GM19035 (cell line): ENCODE data around the gene CAMTA1.

Experiments
- ATAC-seq: cut with Tn5 transposase; IDR thresholded peaks from one replicate; pipeline ENCODE4 v1.9.1; 2021; ENCODE audit not compliant: unreplicated experiment

Gene CAMTA1

DNA sequence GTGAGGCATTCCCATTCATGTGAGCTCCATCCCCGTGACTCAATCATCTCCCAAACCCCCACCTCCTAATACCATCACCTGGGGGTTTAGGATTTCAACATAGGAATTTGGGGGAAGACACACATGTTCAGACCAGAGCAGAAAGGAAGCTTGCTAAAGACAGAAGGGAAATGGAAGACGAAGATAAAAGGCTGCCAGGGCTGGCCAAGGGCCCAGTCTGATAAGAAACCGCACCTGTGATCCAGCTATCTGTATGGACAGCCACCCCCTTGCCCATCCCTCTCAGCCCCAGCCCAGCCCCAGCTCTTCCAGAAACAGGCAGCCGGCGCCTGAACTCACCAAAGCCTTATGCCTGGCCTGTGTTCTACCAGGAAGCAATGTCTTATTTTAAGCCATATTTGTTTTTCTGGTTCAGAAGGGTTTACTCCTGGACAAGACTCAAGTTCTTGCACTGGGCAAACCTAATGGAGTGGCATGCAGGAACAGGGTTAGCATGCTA is 787.4 kb downstream of the CAMTA1 start:
- no peak for ATAC-seq

DNA sequence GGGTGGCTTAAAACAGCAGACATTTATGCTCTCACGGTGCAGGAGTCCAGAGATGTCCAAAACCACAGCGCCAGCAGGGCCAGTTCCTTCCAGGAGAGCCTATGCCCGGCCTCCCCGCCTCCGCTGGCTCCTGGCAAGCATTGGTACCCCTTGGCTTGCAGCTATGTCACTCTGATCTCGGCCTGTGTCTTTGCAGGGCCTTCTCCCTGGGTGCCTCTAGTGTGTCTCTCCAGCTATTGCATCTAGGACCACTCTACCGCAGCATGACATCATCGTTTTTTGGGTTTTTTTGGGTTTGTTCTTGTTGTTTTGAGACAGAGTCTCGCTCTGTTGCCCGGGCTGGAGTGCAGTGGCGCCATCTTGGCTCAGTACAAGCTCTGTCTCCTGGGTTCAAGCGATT is 788.2 kb downstream of the CAMTA1 start:
- ATAC-seq, result no peak

DNA sequence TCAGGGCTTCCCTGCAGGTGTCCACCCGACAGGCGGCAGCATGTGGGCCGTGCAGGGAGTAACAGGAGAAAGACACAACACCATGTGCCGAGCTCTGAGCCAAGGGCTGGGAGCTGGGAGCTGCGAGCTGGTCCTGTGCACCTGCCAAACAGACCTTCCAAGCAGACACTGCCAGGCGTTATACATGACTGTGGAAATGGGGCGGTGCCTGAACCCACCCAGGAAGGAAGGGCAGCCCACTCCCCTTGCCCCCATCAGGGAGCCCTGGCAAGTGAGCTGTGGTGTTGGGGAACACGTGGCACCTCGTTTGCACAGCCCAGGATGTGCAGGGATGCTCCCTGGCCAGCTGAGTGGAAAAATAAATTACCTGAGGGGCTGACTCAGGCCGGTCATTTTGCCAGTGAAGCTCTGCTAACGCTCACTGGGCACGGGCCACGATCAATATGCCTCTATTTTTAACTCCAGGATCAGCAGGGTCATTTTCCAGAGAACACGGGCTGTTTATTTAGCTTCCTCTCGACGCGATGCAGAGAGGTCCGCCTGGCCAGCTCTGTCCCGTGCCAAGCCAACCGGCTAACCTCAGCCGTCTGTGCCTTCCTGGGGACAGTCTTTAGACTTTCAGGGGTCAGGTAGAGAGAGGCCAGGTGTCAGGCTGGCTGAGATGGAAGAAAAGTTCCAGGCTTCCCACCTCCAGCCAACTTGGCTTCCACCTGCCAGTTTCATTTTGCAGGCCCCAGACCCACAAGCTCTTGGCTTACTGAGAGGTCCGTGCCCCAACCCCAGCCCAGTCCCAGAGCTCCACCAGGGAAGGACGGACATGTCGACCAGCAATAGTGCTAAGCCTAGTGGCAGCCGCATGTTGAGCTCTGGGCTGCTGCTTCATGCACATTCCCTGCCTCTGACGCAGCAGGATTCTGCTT is 789.1 kb downstream of the CAMTA1 start:
- no peak for ATAC-seq

DNA sequence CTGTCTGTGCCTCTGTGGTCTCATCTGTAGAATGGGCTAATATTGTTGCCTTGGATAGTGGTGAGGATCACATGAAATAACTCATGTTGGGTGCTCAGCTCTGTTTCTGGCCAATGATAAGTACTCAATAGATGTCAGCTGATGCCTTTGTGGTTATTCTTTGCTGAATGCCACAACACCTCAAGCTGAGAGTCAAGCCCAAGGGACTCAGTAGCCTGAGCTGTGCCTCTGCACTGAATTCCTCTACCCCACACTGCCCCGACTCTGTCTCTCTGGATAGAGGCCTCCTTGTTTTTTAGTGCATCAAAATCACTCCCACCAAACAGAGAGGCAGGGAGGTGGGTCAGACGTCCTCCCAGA is 789.8 kb downstream of the CAMTA1 start:
- ATAC-seq, result no peak

DNA sequence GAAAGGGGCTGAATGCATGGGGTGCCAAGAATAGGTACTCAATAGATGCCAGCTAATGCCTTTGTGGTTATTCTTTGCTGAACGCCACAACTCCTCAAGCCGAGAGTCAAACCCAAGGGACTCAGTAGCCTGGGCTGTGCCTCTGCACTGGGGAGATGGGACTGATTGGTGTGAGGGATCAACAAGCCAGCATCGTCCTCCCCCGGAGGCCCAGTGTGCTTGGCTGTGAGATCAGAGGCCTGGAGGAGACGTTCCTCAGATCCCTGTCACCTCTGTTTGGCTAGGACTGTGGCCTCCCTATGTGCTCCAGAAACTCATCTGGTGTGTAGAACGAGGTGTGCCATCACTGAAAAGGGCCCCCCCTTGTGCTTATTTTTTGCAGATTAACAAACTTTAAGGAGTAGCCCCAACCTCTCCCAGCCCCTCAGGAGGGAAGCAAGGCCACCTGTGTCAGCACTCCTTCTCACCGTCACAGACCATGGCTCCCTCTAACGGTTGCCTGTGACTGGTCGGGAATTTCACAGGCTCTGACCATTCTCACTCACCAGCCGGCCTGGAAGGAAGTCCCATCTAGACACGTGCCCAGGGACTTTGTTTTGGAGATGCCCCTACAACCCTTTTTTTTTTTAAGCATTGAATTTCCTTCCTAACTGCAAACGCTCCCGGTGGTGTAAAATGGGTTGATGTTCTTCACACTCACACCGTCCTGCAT is 791.8 kb downstream of the CAMTA1 start:
- ATAC-seq, result no peak

DNA sequence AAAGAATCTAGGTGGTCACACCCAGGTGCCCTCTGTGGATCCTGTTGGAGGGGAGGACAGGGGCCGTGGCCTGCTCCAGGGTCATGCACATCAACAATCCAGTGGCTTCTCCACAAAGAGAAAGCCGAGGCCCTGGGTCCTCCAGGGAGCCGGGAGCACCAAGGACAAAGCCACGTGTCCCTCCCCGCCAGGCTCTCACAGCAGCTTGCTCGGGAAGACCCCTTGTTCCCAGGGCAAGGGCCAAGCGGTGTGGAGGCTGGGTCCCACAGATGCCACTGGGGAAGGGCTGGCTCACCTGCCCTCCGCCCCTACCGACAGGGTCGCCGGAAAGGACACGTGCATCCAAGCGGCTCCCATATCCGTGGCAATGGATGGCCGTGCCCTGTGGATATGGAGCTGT is 793.0 kb downstream of the CAMTA1 start:
- ATAC-seq, result no peak

DNA sequence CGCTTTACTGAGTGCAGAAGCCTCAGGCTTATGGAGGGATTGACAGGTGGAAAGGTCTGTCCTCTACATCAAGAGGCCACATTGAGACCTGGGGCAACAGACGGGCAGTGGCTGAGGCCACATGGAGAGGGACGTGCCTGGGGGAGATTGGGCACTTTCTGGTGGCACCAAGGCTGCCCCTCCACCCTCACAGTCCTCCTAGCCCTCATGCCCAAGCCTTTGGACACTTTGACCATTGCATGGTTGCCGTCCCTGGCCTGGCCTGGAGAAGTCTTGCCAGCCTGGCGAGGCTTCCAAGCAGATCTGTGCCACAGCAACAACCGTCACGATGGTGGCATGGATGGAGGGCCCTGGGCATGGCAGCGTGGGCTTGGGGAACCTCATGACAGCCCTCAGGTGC is 793.8 kb downstream of the CAMTA1 start:
- ATAC-seq, result no peak

DNA sequence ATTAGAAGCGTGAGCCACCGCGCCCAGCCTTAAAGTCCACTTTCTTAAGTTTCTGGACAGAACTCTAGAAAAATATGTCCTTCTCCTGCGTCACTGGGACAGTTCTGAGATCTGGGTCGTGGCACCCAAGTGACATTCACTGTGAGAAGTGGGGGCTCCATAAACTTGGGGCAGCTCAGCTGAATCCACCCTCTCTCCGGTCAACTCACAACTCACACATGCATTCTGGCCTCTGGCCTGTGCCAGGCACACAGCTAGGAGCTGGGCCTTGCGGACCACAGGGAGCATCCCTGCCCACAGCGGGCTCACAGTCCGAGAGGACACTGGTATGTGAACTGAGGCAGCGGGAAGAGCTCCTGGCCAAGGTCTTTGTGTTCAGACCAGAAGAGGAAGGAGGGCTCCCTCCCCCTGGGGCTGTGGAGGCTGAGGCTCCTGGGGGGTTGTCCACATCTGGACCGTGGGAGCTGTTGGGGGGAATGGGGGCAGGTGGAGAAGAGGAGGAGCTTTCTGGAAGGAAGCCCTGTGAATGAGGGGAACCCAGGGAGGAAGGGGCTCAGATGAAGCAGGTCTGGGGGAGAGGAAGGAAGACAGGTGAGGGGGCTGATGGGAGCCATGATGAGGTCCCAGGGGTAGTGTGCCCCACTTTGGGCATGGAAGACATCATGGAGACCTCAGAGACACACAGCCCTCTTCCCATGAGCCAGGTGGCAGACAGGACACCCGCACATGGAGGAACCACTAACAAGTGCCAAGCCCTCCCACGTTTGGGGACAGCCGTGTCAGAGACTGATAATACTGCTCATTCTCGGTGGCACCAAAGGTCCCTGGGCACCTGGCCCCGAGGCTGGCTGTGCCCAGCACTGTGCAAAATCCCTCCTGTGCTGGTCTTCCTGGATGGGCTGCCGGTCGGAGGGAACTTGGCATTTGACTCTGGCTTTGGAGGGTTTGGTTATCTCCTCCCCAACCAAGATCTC is 794.9 kb downstream of the CAMTA1 start:
- ATAC-seq, result no peak

DNA sequence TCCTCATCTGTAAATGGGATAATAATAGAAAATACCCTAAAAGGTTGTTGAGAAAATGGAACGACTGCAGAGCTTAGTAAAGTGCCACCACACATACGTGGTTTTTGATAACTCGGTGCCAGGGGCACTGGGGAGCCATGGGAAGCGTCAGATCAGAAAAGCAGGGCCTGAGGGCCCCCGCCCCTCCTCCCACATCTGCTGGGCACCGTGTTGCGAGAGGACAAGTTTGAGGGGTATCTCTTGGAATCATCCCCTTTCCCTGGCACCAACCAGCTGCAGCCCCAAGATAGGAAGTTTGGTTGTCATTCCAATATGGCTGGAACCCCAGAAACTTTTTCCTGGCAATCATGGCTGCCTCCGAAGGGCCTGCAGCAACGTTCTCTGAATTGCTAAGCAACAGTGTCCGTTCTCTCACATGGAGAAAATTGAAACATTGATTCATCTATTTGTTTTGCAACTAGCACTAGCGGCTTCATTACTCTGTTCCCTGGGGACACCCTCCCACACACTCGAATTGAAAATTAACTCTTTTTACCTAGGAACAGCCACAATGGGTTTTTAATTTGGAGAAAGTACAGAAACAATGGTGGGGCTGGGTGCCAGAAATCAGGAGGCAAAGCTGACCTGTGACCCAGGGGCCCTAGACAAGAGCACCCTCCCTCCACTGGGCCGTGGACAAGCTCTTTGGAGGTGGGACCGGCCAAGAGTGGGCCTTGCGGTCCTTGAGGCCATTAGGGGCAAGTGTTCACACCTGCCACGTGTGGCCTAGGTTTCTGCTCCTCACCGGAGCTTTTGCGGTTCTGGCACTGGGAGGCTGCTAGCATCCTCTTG is 795.9 kb downstream of the CAMTA1 start:
- ATAC-seq, result no peak

DNA sequence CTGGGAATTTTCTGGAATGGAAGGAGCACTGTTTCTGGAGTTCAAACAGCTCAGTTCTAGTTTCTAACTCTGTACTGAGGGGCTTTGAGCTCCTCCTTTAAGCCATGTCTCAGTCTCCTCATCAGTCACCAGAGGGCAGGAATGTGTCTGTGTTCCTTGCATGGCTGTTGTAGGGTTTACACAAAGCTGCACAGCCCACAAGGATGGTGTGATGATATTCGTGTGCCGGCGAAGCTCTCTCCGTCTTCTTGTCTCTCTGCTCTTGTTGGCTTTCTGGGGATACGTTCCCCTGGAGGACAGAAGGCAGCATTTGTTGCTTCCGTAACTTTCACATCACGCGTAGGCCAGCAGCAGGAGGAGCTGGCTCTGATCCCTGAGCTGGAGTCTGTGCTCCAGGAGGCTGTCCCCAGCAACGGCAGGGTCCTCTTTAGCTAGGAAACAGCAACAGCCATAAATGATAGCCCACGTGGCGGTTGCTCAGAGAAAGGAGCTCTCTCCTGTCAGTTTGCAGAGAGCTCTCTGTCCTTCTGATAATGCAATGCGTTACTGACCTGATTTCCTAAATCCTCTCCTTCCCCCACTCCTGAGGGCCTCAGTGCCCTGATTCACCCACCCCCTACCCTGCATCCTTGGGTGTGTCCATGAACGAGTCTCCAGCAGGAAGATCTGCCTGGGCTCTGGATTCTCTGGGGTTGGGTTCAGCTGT is 796.7 kb downstream of the CAMTA1 start:
- ATAC-seq, result no peak

DNA sequence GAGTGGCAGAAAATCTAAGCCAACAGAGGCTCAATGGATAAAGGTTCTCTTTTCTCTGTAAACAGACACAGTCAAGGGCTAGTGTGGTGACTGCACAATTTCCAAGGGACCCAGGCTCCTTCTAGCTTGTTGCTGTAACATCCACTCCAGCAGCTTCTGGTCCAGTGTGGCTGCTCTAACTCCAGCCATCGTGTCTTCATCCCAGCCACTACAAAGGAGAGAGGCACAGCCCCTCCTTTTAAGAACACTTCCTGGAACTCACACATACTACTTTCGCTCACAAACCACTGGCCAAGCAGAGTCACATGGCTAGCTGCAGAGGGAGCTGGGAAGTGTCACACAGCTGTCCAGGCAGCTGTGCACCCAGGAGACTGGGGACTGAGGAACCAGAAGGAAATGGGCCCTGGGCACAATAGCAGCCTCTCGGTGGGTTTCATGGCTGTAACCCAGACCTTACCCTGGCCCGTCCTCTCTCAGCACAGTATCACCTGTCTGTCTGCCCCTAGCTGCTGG is 797.3 kb downstream of the CAMTA1 start:
- ATAC-seq, result no peak

DNA sequence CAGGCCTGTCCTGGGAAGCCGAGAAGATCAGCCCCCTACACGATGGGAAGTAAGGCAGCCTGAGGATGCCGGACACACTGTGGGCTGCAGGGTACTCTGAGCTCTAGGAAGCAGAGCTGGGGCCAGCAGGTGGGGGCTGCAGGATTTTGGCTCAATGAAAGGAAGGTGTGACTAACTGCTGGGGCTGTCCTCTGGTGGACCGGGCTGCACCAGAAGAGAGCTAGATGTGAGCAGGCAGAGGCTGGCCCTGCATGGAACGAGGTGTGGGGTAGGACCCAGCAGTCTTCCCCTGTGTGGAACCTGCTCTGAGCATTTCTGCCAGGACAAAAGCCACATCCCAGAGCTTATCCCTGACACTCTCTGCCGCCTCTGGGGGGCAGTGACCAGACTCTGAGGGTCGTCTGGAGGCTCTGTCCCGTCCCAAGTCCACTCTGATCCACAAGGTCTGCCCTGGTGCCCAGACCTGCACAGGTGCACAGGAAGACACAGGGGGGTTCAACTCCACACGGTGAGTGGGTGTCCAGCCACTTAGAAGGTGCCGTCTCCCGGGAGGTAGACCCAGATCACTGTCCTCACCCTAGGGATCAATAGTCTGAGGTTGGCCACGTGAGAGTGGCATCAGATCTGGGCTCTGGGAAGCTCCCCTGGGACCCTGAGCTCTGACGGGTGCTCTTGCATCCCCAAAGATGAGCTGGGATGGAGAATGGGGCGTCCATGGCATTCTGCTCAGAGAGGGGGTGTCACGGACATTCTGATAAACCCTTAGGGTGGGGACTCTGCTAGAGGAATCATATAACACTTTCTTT is 798.2 kb downstream of the CAMTA1 start:
- no peak for ATAC-seq

DNA sequence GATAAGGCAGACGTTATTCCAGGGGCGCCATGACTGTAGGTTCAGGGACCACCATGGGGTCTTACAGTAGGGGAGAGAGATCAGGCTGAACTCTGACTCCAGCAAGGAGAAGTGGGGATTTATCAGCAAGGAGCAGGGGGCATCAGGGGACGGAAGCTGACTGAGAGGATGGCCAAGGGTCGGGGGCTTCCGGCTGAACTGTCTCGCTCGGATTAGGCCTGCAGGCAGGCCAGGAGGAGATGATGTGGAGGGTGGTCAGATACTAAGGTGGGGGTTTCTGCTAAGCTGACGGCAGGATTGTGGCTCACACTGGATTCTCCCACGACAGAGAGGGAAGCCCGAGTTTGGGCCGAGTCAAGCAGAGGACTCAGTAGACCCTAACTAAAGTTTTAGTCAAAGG is 798.9 kb downstream of the CAMTA1 start:
- ATAC-seq, result no peak

DNA sequence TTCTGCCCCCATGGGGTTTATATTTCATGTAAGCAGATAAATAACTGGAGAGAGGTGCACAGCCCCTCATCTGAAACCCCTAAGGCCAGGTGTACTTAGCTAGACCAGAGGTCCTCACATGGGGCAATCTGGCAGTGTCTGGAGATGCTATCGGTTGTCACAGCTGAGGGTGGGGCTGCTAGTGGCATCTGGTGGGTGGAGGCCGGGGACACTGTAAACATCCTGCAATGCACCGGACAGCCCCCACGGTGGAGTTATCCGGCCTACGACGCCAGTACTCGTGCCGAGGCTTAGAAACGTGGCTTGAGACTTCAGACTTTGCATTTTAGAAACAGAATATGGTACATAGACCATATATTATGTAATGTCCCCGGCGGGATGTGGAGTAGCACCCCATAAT is 799.4 kb downstream of the CAMTA1 start:
- ATAC-seq, result no peak

DNA sequence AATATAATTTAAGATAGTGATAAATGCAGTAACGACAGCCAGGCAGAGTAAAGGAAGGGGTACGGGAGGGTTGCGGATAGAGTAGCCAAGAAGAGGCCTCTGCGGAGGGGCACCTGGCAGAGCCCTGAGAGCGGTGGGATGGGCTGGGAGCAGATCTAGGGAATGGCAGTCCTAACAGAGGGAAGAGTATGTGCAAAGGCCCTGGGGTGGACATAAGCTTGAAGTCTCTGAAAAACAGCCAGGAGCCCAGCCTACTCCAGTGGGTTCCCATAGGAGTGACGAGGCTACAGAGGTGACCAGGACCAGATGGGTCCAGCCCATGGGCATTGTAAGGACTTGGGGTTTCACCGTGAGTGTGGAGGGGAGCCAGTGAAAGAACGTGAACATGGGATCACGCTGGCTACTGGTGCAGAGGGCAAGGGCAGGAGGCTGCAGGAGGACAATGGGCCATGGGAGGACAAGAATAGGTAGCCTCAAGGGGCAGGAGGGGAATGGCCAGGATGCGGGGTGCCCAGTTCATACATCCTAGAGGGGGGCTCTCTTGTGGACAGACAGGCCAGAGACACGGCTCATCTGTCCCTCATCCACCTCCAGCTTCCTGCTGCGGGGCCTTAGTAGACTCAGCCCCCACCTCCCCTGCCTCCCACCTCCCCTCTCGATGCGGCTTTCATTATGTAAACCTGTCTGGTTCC is 800.1 kb downstream of the CAMTA1 start:
- no peak for ATAC-seq

DNA sequence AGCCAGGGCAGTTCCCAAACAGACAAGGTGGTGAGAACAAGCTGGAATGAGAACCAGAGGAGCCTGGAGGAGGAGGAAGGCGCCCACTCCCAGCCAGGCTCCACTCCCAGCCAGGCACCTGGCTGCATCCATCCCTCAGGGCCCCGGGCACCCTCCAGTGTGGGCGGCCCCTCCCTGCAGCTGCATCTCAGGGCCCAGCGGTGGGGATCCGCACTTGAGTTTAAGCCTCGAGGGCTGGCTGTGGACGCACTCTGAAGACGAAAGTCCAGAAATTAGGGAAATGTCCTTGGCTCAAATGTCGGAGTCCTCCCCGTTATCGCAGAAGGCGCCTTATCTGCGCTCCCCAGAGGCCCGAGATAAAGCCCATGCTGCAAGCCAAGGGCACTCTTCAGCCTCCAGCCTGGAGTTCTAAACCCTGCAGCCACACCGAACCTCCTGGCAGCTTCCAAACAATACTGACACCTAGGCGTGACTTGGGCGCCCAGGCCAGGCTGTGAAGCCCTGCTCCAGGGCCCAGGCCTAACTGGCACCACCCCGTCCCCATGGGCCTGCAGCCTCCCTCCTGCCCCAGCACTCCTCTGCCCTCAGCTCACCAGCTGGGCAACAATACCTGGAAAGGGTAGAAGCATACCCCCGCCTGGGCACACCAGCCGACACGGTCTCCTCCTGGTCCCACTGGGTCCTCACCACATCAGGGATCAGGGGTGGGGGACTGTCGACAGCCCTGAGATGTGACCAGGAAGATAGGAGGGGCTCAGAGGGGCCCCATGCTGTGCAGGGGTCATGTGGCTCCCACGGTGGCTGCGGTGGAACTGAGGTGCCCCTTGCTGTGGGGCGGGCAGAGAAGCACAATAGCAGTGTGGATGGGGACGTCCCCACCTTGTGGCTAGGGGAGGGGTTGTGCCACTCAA is 801.0 kb downstream of the CAMTA1 start:
- ATAC-seq, result no peak
